ENCODE results near the gene USP36. TPM values are rescaled to one million over a fixed set of nuclear protein-coding genes. Genes with fewer than 3 reads are reported as not detected.
A peak's percentile ranks its signal among the peaks of the same experiment; 100 is the strongest.

USP36 gene
- total RNA-seq, 5 donors from 2014 or later (not counting 1 experiment from before 2014, with no cell fraction given), result 132 to 487 (median 143) TPM

DNA sequence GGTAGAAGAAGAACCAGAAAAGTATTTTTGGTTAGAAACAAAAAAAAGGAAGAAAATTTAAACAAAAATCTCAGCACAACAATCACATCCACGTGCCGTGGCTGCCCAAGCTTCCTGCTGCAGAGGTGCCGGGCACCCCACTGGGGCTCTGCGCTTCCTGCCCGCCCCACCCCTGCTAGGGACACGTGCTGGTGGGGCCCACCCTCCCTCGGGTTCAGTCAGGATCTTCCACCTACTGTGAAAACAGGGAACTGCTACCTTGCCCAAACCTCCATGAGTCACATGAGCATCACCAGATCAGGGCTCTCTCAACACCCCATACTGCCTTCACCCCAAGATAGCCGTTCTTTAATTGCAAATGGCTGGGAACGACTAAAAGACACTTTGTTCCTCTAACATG is 34.2 kb downstream of the USP36 start:
- peak overlapping the region; percentile 70 for H3K27ac ChIP-seq (ENCODE audit: low read length)
- Mint-ChIP-seq H3K4me3 (peak overlapping the region in 2 of 3 donors; percentile 35 to 57), H3K9me3 (no peaks in the 10 kb centered on the region), H3K27ac (peak overlapping the region; percentile 87 to 98), H3K36me3 (peaks cover 71% of the 10 kb centered on the region), H3K27me3 (no peaks in the 10 kb centered on the region), H3K4me1 (peaks cover 38 to 59% (median 50%) of the 10 kb centered on the region in 3 donors)
- H3K4me1 ChIP-seq (ENCODE audit: control insufficient read depth in 1 of 2, extremely low read depth in 1 of 2, insufficient read depth in 2 of 2, low read length in 2 of 2), result peaks cover 15 to 48% of the 10 kb centered on the region in 2 experiments
- ChIA-PET POLR2A (no interaction called here), CTCF (no interaction called here)
- peak in 21 of 35 experiments; percentile 36 to 86 (median 68) for DNase-seq
- 30% methylated on average over 8 of the region's 9 CpGs for WGBS (ENCODE audit: insufficient coverage)
- peak; percentile 40 to 76 (median 45) for ATAC-seq (replicated peaks in 1 of 4)
- no peaks in the 10 kb centered on the region for H3K9me3 ChIP-seq
- H3K27me3 ChIP-seq (replicated peaks in 1 of 2; ENCODE audit: control insufficient read depth in 2 of 2, extremely low read depth in 1 of 2, insufficient read depth in 2 of 2, low read length in 1 of 2), result no peaks in the 10 kb centered on the region
- peaks cover 11 to 87% of the 10 kb centered on the region in 2 donors for H3K36me3 ChIP-seq (ENCODE audit: control insufficient read depth in 2 of 2, extremely low read depth in 1 of 2, insufficient read depth in 1 of 2, low read length in 1 of 2)
- no peak overlapping the region for H3K4me3 ChIP-seq (ENCODE audit: control insufficient read depth in 1 of 2, extremely low read depth in 1 of 2, low read length in 1 of 2)

DNA sequence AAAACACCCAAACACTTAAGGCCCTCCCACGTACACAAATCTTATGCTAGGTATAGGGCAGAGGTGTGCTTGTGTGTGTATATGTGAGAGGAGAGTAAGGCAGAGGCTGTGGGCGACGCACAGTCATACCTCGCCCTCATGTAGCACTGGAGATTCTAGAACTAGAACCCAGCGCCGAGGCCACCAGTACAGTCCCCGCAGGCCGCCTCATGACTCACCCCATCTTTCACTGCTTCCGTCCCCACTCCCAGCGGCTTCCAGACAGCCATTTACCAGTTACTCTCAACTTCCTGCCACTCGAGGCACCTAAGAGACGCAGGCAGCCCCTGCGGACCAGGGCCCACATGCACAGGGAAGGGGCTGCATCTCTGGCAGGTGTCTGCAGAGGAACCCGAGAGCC is 35.3 kb downstream of the USP36 start:
- Histone ChIP-seq H3K4me1 (ENCODE audit: control insufficient read depth in 1 of 2, extremely low read depth in 1 of 2, insufficient read depth in 2 of 2, low read length in 2 of 2) (peaks cover 15 to 50% of the 10 kb centered on the region in 2 experiments), H3K4me3 (ENCODE audit: control insufficient read depth in 1 of 2, extremely low read depth in 1 of 2, low read length in 1 of 2) (no peak overlapping the region), H3K27ac (ENCODE audit: low read length) (peak overlapping the region; percentile 70), H3K27me3 (replicated peaks in 1 of 2; ENCODE audit: control insufficient read depth in 2 of 2, extremely low read depth in 1 of 2, insufficient read depth in 2 of 2, low read length in 1 of 2) (no peaks in the 10 kb centered on the region), H3K36me3 (ENCODE audit: control insufficient read depth in 2 of 2, extremely low read depth in 1 of 2, insufficient read depth in 1 of 2, low read length in 1 of 2) (peaks cover 14 to 84% of the 10 kb centered on the region in 2 donors), H3K9me3 (no peaks in the 10 kb centered on the region)
- DNase-seq (peak in 33 of 35 experiments; percentile 26 to 77 (median 47)), ATAC-seq (replicated peaks in 1 of 4) (peak; percentile 22 to 77 (median 72))
- Mint-ChIP-seq H3K27ac (peak overlapping the region; percentile 92 to 98), H3K4me1 (peaks cover 47 to 63% (median 55%) of the 10 kb centered on the region in 3 donors), H3K36me3 (peaks cover 67% of the 10 kb centered on the region), H3K4me3 (peak overlapping the region; percentile 39 to 58 (median 57)), H3K27me3 (no peaks in the 10 kb centered on the region), H3K9me3 (no peaks in the 10 kb centered on the region)
- 24% methylated on average over 11 of the region's 14 CpGs for WGBS (ENCODE audit: insufficient coverage)
- POLR2A ChIA-PET, result interaction anchor here in 1 of 2 donors (0.7 to 1.2 kb wide), 2 partner anchors 16 to 446 kb away, joined by 3 to 7 read pairs; no protein-coding TSS in a partner anchor
- CTCF ChIA-PET, result interaction anchor here in 1 of 2 donors (0.5 to 1.9 kb wide), 2 partner anchors 20 to 98 kb away, joined by 3 to 6 read pairs; no protein-coding TSS in a partner anchor

DNA sequence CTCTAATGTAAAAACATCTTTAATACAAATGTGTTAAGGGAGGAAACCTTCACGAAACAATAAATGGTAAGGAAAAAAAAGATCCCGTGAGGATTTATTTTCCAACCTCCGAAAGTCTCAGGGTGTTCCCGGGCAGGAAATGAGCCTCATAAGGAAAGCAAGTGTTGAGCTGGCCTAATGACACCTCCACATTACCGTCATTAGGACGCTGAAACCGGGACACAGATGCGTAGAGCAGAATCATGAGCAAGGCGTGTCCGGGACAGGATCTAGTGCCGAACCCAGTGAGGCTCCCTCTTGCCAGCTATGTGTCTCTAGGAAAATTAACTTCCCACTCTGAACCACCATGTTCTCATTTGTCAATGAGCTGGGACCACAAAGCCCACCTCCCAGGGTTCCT is 35.8 kb downstream of the USP36 start:
- Mint-ChIP-seq H3K36me3 (peaks cover 68% of the 10 kb centered on the region), H3K9me3 (no peaks in the 10 kb centered on the region), H3K27ac (peak overlapping the region; percentile 92 to 98), H3K27me3 (no peaks in the 10 kb centered on the region), H3K4me1 (peaks cover 52 to 68% (median 60%) of the 10 kb centered on the region in 3 donors), H3K4me3 (peak overlapping the region; percentile 39 to 58 (median 57))
- CTCF ChIA-PET, result interaction anchor here in 1 of 2 donors (0.7 to 1.9 kb wide), 4 partner anchors 11 to 387 kb away, joined by 3 to 13 read pairs (median 6); no protein-coding TSS in a partner anchor
- Histone ChIP-seq H3K27ac (ENCODE audit: low read length) (peak overlapping the region; percentile 70), H3K9me3 (no peaks in the 10 kb centered on the region), H3K4me1 (ENCODE audit: control insufficient read depth in 1 of 2, extremely low read depth in 1 of 2, insufficient read depth in 2 of 2, low read length in 2 of 2) (peaks cover 15 to 56% of the 10 kb centered on the region in 2 experiments), H3K36me3 (ENCODE audit: control insufficient read depth in 2 of 2, extremely low read depth in 1 of 2, insufficient read depth in 1 of 2, low read length in 1 of 2) (peaks cover 14 to 79% of the 10 kb centered on the region in 2 donors), H3K4me3 (ENCODE audit: control insufficient read depth in 1 of 2, extremely low read depth in 1 of 2, low read length in 1 of 2) (no peak overlapping the region), H3K27me3 (replicated peaks in 1 of 2; ENCODE audit: control insufficient read depth in 2 of 2, extremely low read depth in 1 of 2, insufficient read depth in 2 of 2, low read length in 1 of 2) (no peaks in the 10 kb centered on the region)
- DNase-seq (peak in 1 of 35 experiments; percentile 53), ATAC-seq (replicated peaks in 1 of 4) (no peak)
- WGBS (ENCODE audit: insufficient coverage), result 46% methylated on average over 9 of the region's 11 CpGs
- POLR2A ChIA-PET, result interaction anchor here (0.6 to 1.2 kb wide), 6 partner anchors 9 to 445 kb away, joined by 3 to 18 read pairs (median 6); no protein-coding TSS in a partner anchor

DNA sequence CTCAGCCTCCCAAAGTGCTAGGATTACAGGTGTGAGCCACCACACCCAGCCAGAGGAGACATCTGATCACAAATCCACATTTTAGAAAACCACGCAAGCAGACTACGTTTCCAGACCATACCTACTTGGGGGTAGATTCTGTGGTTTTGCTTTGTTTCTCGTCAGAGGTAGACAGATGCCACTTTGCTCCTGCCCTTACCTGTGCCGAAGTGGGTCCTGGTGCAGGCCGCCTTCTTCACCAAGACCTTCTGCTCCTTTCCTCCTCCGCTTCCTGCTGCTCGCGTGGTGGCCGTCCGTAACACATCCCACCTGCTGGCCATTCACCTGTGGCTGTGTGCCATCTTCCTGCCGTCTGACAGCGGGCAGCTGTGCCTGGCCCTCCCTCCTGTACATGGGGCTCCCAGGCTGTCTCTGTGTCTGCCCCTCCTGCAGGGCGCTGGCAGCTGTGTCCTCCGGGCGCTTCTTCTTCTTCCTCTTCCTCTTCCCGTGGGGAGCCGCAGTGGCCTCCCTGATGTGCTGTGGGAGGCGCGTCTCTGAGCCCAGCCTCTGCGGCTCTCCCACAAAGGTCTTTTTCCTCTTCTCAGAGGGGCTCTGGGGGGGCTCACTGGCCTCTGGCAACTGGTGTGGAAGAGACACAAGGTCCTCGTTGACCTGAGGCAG is 37.3 kb downstream of the USP36 start:
- peaks cover 17 to 79% of the 10 kb centered on the region in 2 donors for H3K36me3 ChIP-seq (ENCODE audit: control insufficient read depth in 2 of 2, extremely low read depth in 1 of 2, insufficient read depth in 1 of 2, low read length in 1 of 2)
- no peaks in the 10 kb centered on the region for H3K9me3 ChIP-seq
- DNase-seq (peak in 3 of 35 experiments; percentile 34 to 50 (median 45)), ATAC-seq (replicated peaks in 1 of 4) (peak in 2 of 4 experiments; percentile 6 to 13)
- H3K36me3 Mint-ChIP-seq, result peaks cover 71% of the 10 kb centered on the region
- H3K9me3 Mint-ChIP-seq, result no peaks in the 10 kb centered on the region
- no peaks in the 10 kb centered on the region for H3K27me3 ChIP-seq (replicated peaks in 1 of 2; ENCODE audit: control insufficient read depth in 2 of 2, extremely low read depth in 1 of 2, insufficient read depth in 2 of 2, low read length in 1 of 2)
- no peak overlapping the region for H3K27ac ChIP-seq (ENCODE audit: low read length)
- H3K4me3 ChIP-seq (ENCODE audit: control insufficient read depth in 1 of 2, extremely low read depth in 1 of 2, low read length in 1 of 2), result peak overlapping the region in 1 of 2 donors; percentile 40
- 65% methylated on average over 18 of the region's 21 CpGs for WGBS (ENCODE audit: insufficient coverage)
- no peaks in the 10 kb centered on the region for H3K27me3 Mint-ChIP-seq
- H3K27ac Mint-ChIP-seq, result peak overlapping the region; percentile 88 to 91
- peaks cover 67 to 81% (median 71%) of the 10 kb centered on the region in 3 donors for H3K4me1 Mint-ChIP-seq
- peaks cover 15 to 70% of the 10 kb centered on the region in 2 experiments for H3K4me1 ChIP-seq (ENCODE audit: control insufficient read depth in 1 of 2, extremely low read depth in 1 of 2, insufficient read depth in 2 of 2, low read length in 2 of 2)
- peak overlapping the region; percentile 62 to 70 (median 63) for H3K4me3 Mint-ChIP-seq
- ChIA-PET POLR2A (interaction anchor here (0.6 kb wide), 3 partner anchors 14 to 552 kb away, joined by 3 to 6 read pairs (median 4); no protein-coding TSS in a partner anchor), CTCF (interaction anchor here in 1 of 2 donors (1.1 kb wide), 1 partner anchor 16 kb away, joined by 3 read pairs; no protein-coding TSS in a partner anchor)

DNA sequence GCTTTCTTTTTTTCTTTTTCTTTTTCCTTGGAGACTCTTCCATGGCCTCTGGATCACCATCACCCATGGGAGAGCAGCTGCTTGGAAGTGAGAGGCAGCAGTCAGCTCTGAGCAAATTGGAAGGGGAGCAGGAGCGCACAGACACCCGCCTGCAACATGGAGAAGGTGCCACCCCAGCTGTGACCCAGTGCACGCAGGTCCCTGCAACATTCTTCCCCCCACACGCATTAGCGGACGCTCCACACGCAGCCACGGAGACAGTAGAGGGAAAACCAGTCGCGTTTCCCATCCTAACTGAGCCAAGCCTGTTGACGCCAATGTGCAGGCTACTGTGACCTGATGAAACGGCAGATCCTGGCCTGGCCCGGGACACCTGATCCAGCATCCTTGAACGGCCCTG is 38.2 kb downstream of the USP36 start:
- Mint-ChIP-seq H3K9me3 (no peaks in the 10 kb centered on the region), H3K36me3 (peaks cover 72% of the 10 kb centered on the region), H3K4me3 (peak overlapping the region in 1 of 3 donors; percentile 62), H3K27me3 (no peaks in the 10 kb centered on the region), H3K4me1 (peaks cover 74 to 77% (median 77%) of the 10 kb centered on the region in 3 donors), H3K27ac (peak overlapping the region; percentile 88 to 91)
- Histone ChIP-seq H3K4me1 (ENCODE audit: control insufficient read depth in 1 of 2, extremely low read depth in 1 of 2, insufficient read depth in 2 of 2, low read length in 2 of 2) (peaks cover 15 to 76% of the 10 kb centered on the region in 2 experiments), H3K4me3 (ENCODE audit: control insufficient read depth in 1 of 2, extremely low read depth in 1 of 2, low read length in 1 of 2) (no peak overlapping the region), H3K27ac (ENCODE audit: low read length) (no peak overlapping the region), H3K9me3 (no peaks in the 10 kb centered on the region), H3K27me3 (replicated peaks in 1 of 2; ENCODE audit: control insufficient read depth in 2 of 2, extremely low read depth in 1 of 2, insufficient read depth in 2 of 2, low read length in 1 of 2) (no peaks in the 10 kb centered on the region), H3K36me3 (ENCODE audit: control insufficient read depth in 2 of 2, extremely low read depth in 1 of 2, insufficient read depth in 1 of 2, low read length in 1 of 2) (peaks cover 21 to 79% of the 10 kb centered on the region in 2 donors)
- WGBS (ENCODE audit: insufficient coverage), result 97% methylated on average over 13 of the region's 14 CpGs
- ChIA-PET CTCF (no interaction called here), POLR2A (interaction anchor here (0.6 kb wide), 2 partner anchors 13 to 22 kb away, joined by 3 to 4 read pairs; no protein-coding TSS in a partner anchor)
- DNase-seq (no peak), ATAC-seq (replicated peaks in 1 of 4) (no peak)

DNA sequence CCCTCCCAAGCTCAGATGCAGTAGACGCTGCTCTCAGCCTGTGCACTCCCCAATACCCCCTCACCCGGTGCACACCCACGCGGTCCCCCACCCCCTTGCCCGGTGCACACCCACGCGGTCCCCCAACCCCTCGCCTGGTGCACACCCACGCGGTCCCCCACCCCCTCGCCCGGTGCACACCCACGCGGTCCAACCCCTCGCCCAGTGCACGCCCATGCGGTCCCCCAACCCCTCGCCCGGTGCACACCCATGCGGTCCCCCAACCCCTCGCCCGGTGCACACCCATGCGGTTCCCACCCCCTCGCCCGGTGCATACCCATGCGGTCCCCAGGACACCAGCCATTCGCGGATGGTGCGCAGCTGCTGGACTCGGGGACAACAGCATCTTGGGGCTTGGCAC is 38.6 kb downstream of the USP36 start:
- Mint-ChIP-seq H3K27ac (peak overlapping the region in 1 of 2 donors; percentile 91), H3K4me3 (no peak overlapping the region), H3K27me3 (no peaks in the 10 kb centered on the region), H3K4me1 (peaks cover 74% of the 10 kb centered on the region in 3 donors), H3K9me3 (no peaks in the 10 kb centered on the region), H3K36me3 (peaks cover 68% of the 10 kb centered on the region)
- H3K4me1 ChIP-seq (ENCODE audit: control insufficient read depth in 1 of 2, extremely low read depth in 1 of 2, insufficient read depth in 2 of 2, low read length in 2 of 2), result peaks cover 15 to 74% of the 10 kb centered on the region in 2 experiments
- no peak overlapping the region for H3K27ac ChIP-seq (ENCODE audit: low read length)
- ChIA-PET CTCF (interaction anchor here in 1 of 2 donors (0.7 kb wide), 1 partner anchor 37 kb away, joined by 3 read pairs; no protein-coding TSS in a partner anchor), POLR2A (no interaction called here)
- 83% methylated on average over 17 of the region's 30 CpGs for WGBS (ENCODE audit: insufficient coverage)
- H3K36me3 ChIP-seq (ENCODE audit: control insufficient read depth in 2 of 2, extremely low read depth in 1 of 2, insufficient read depth in 1 of 2, low read length in 1 of 2), result peaks cover 22 to 79% of the 10 kb centered on the region in 2 donors
- no peak for DNase-seq
- no peak overlapping the region for H3K4me3 ChIP-seq (ENCODE audit: control insufficient read depth in 1 of 2, extremely low read depth in 1 of 2, low read length in 1 of 2)
- ATAC-seq (replicated peaks in 1 of 4), result peak in 1 of 4 experiments; percentile 4
- no peaks in the 10 kb centered on the region for H3K27me3 ChIP-seq (replicated peaks in 1 of 2; ENCODE audit: control insufficient read depth in 2 of 2, extremely low read depth in 1 of 2, insufficient read depth in 2 of 2, low read length in 1 of 2)
- H3K9me3 ChIP-seq, result no peaks in the 10 kb centered on the region

Measured in T-cell (primary cell).